ENCODE results near the gene PKD1. TPM values are rescaled to one million over a fixed set of nuclear protein-coding genes. Genes with fewer than 3 reads are reported as not detected.

The PKD1 gene
- total RNA-seq, 4 donors from 2014 or later: 168 to 376 (median 339) TPM

DNA sequence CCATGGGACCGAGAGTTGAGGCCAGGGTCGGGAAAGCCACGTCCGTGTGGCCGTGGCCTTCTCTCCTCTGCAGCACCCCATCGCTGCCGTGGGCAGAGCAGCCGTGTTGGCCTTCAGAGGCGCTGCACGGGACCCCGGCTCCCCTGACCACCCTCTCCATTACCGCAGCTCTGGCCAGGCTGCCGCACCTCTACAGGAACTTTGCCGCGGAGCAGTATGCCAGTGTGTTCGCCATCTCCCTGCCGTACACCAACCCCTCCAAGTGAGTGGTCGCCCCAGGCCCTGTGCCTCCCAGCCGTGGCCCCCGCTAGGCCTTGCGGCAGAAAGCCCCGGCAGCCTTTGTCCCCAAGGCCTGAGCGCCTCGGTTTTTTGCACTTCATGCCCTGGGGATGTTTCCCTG, 60.1 kb downstream of the PKD1 start:
- in situ Hi-C loops (cut with MboI; ENCODE audit: low sequenced_read_pairs in 4 of 4): no loop called here
- H3K36me3 ChIP-seq: peaks cover 0 to 89% of the 10 kb centered on the region in 2 donors

DNA sequence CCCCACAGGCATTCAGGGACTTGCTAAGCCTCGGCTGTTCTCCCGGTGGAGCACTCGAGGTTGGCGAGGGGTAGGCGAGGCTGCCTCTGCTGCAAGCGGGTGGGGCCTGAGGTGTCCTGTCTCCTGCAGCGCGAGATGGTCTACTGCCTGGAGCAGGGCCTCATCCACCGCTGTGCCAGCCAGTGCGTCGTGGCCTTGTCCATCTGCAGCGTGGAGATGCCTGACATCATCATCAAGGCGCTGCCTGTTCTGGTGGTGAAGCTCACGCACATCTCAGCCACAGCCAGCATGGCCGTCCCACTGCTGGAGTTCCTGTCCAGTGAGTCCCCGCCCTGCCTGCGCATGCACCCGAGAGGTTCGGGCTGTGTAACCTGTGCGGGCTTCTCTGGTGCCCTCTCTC, 61.6 kb downstream of the PKD1 start:
- Histone ChIP-seq H3K9me3 (no peaks in the 10 kb centered on the region), H3K27me3 (no peaks in the 10 kb centered on the region), H3K4me1 (no peaks in the 10 kb centered on the region), H3K4me3 (no peak overlapping the region), H3K36me3 (peaks cover 0 to 87% of the 10 kb centered on the region in 2 donors), H3K27ac (no peak overlapping the region)
- intact Hi-C loops (cut with DNase I; ENCODE audit: low total_unique reads) (no loop called here), in situ Hi-C loops (cut with MboI; ENCODE audit: low sequenced_read_pairs in 4 of 4) (no loop called here)
- TF ChIP-seq, protein P1, sequence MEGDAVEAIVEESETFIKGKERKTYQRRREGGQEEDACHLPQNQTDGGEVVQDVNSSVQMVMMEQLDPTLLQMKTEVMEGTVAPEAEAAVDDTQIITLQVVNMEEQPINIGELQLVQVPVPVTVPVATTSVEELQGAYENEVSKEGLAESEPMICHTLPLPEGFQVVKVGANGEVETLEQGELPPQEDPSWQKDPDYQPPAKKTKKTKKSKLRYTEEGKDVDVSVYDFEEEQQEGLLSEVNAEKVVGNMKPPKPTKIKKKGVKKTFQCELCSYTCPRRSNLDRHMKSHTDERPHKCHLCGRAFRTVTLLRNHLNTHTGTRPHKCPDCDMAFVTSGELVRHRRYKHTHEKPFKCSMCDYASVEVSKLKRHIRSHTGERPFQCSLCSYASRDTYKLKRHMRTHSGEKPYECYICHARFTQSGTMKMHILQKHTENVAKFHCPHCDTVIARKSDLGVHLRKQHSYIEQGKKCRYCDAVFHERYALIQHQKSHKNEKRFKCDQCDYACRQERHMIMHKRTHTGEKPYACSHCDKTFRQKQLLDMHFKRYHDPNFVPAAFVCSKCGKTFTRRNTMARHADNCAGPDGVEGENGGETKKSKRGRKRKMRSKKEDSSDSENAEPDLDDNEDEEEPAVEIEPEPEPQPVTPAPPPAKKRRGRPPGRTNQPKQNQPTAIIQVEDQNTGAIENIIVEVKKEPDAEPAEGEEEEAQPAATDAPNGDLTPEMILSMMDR (IDR thresholded peaks at IDR 0.05 in 4 of 5, conservative IDR thresholded peaks at IDR 0.05 in 1 of 5): no peak
- no peak for TF ChIP-seq POLR2A (IDR thresholded peaks at IDR 0.05)
- ATAC-seq: no peak
- DNase-seq: no peak

More for the DNA sequence above, 60.1 kb downstream of the PKD1 start:
- DNase-seq (no peak), ATAC-seq (no peak)
- intact Hi-C loops (cut with DNase I; ENCODE audit: low total_unique reads): no loop called here
- TF ChIP-seq, protein P1 (IDR thresholded peaks at IDR 0.05 in 4 of 5, conservative IDR thresholded peaks at IDR 0.05 in 1 of 5): no peak
- no peak for TF ChIP-seq POLR2A (IDR thresholded peaks at IDR 0.05)
- H3K27me3 ChIP-seq: no peaks in the 10 kb centered on the region
- no peak overlapping the region for H3K27ac ChIP-seq
- no peak overlapping the region for H3K4me3 ChIP-seq
- H3K4me1 ChIP-seq: no peaks in the 10 kb centered on the region
- no peaks in the 10 kb centered on the region for H3K9me3 ChIP-seq

DNA sequence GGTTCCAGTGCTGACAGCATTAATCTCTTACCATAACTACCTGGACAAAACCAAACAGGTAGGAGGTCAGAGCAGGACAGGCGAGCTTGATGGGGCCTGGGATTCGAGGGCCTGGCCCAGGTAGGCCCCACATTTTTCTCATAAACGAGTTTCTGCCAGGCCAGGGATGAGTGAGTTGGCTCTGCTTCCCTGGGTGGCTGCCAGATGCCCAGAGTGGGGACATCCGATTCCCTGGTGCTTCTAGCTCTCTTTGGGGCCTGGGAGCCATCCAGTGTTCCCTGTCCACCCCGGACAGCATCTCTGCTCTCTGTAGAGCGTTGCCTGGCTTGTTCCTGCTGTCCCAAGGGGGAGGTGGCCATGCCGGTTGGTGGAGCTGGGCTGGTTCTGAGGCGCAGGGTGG, 62.8 kb downstream of the PKD1 start:
- Histone ChIP-seq H3K9me3 (no peaks in the 10 kb centered on the region), H3K4me3 (no peak overlapping the region), H3K36me3 (peaks cover 0 to 87% of the 10 kb centered on the region in 2 donors), H3K27me3 (no peaks in the 10 kb centered on the region), H3K4me1 (no peaks in the 10 kb centered on the region), H3K27ac (no peak overlapping the region)
- ATAC-seq: no peak
- intact Hi-C loops (cut with DNase I; ENCODE audit: low total_unique reads): no loop called here
- TF ChIP-seq POLR2A (IDR thresholded peaks at IDR 0.05): no peak
- TF ChIP-seq, protein P1 (IDR thresholded peaks at IDR 0.05 in 4 of 5, conservative IDR thresholded peaks at IDR 0.05 in 1 of 5): no peak
- in situ Hi-C loops (cut with MboI; ENCODE audit: low sequenced_read_pairs in 4 of 4): no loop called here
- no peak for DNase-seq

DNA sequence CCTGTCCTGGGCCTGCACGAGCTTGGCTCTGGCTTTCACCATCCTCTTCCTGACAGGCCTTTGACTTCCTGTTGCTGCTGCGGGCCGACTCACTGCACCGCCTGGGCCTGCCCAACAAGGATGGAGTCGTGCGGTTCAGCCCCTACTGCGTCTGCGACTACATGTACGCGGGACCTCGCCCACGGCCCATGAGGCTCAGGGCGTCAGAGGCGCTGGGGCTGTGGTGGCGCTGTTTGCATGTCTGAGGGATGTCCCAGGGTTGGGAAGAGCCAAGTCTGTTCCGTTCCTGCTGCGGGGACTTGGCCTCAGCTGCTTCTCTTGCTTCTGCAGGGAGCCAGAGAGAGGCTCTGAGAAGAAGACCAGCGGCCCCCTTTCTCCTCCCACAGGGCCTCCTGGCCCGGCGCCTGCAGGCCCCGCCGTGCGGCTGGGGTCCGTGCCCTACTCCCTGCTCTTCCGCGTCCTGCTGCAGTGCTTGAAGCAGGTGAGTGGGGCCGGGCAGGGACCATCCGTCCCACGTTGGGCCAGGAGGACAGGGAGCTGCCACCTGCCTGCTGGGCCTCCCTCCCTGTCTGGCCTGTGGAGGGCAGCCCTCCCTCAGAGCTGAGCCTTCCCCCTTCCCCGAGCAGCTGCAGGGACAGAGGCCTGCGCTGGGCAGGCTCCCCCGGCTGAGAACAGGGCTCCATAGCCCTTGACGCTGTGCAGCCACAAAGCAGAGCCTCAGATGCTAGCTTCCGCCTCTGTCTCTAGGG, 64.1 kb downstream of the PKD1 start:
- DNase-seq (no peak), ATAC-seq (no peak)
- Histone ChIP-seq H3K9me3 (no peaks in the 10 kb centered on the region), H3K4me3 (no peak overlapping the region), H3K27me3 (no peaks in the 10 kb centered on the region), H3K27ac (no peak overlapping the region), H3K36me3 (peaks cover 0 to 87% of the 10 kb centered on the region in 2 donors), H3K4me1 (no peaks in the 10 kb centered on the region)
- no peak for TF ChIP-seq POLR2A (IDR thresholded peaks at IDR 0.05)
- TF ChIP-seq, protein P1 (IDR thresholded peaks at IDR 0.05 in 4 of 5, conservative IDR thresholded peaks at IDR 0.05 in 1 of 5): no peak
- intact Hi-C loops (cut with DNase I; ENCODE audit: low total_unique reads): no loop called here
- in situ Hi-C loops (cut with MboI; ENCODE audit: low sequenced_read_pairs in 4 of 4): no loop called here
